HepG2 (cell line): ENCODE results near the gene RBM27. TPM values are rescaled to one million over a fixed set of nuclear protein-coding genes. Genes with fewer than 3 reads are reported as not detected.
A peak's percentile ranks its signal among the peaks of the same experiment; 100 is the strongest.

Experiments
- CREM ChIP-seq, 2 experiments: sonication (generic) in 1 of 2; formaldehyde crosslinking in 1 of 2; IDR thresholded peaks; 2 replicates each; pipeline versions ENCODE4 v1.4.0 to v1.6.1; 2016 to 2020; ENCODE audit warnings: antibody characterized with exemption in 1 of 2, mild to moderate bottlenecking in 1 of 2, missing genetic modification reagents in 1 of 2
- DNMT1 ChIP-seq: sonication (generic); formaldehyde crosslinking; IDR thresholded peaks from 2 replicates; pipeline ENCODE4 v1.5.1; 2020; ENCODE audit warnings: mild to moderate bottlenecking, missing genetic modification reagents
- FOXM1 ChIP-seq: sonication (generic); formaldehyde crosslinking; IDR thresholded peaks from 2 replicates; pipeline ENCODE4 v1.5.0; 2020; ENCODE audit warnings: missing genetic modification reagents
- MAX ChIP-seq: IDR thresholded peaks from 2 replicates; pipeline ENCODE4 v1.6.1; 2012; ENCODE audit warnings: inconsistent platforms
- MTA3 ChIP-seq: sonication (generic); formaldehyde crosslinking; IDR thresholded peaks from 2 replicates; pipeline ENCODE4 v1.4.0; 2020; ENCODE audit warnings: missing genetic modification reagents
- NFKBIZ ChIP-seq: IDR thresholded peaks from 2 replicates; pipeline ENCODE4 v1.6.1; 2018; ENCODE audit warnings: missing genetic modification reagents, missing compliant biosample characterization
- PRDM10 ChIP-seq: sonication (generic); formaldehyde crosslinking; IDR thresholded peaks from 2 replicates; pipeline ENCODE4 v1.4.0; 2020; ENCODE audit warnings: low read depth, missing genetic modification reagents
- RARG ChIP-seq: sonication (generic); formaldehyde crosslinking; IDR thresholded peaks from 2 replicates; pipeline ENCODE4 v1.4.0; 2020; ENCODE audit warnings: low read depth, mild to moderate bottlenecking, missing genetic modification reagents
- REST ChIP-seq, 2 experiments: IDR thresholded peaks; 2 replicates each; pipeline ENCODE4 v1.6.1; 2011 to 2012; ENCODE audit warnings: low read length in 2 of 2, borderline replicate concordance in 1 of 2, low read depth in 1 of 2, mild to moderate bottlenecking in 1 of 2, moderate library complexity in 1 of 2
- SATB2 ChIP-seq: sonication (generic); formaldehyde crosslinking; IDR thresholded peaks from 2 replicates; pipeline ENCODE4 v1.5.0; 2020; ENCODE audit warnings: missing genetic modification reagents
- SETDB1 ChIP-seq: sonication (generic); formaldehyde crosslinking; IDR thresholded peaks from 2 replicates; pipeline ENCODE4 v1.5.1; 2020; ENCODE audit warnings: missing genetic modification reagents, mild to moderate bottlenecking, borderline replicate concordance
- SOX6 ChIP-seq, 2 experiments: fragments of 450-650 bp in 1 of 2; sonication (generic) in 1 of 2; formaldehyde crosslinking in 1 of 2; IDR thresholded peaks; 2 replicates each; pipeline versions ENCODE4 v1.4.0 to v1.6.1; 2017 to 2020; ENCODE audit warnings: antibody characterized with exemption in 1 of 2, mild to moderate bottlenecking in 1 of 2, missing genetic modification reagents in 1 of 2
- ZBTB21 ChIP-seq: sonication (generic); formaldehyde crosslinking; IDR thresholded peaks from 2 replicates; pipeline ENCODE4 v1.4.0; 2020; ENCODE audit warnings: missing genetic modification reagents
- ZMAT3 ChIP-seq: sonication (generic); formaldehyde crosslinking; conservative IDR thresholded peaks from 2 replicates; pipeline ENCODE4 v1.7.0; 2021; ENCODE audit warnings: missing genetic modification reagents
- ZNF251 ChIP-seq: sonication (generic); formaldehyde crosslinking; IDR thresholded peaks from 2 replicates; pipeline ENCODE4 v1.9.0; 2021; ENCODE audit warnings: mild to moderate bottlenecking, missing genetic modification reagents
- ZNF256 ChIP-seq: sonication (generic); formaldehyde crosslinking; conservative IDR thresholded peaks from 2 replicates; pipeline ENCODE4 v1.4.0; 2020; ENCODE audit warnings: missing genetic modification reagents
- ZNF274 ChIP-seq: sonication (generic); formaldehyde crosslinking; IDR thresholded peaks from 2 replicates; pipeline ENCODE4 v1.5.1; 2020; ENCODE audit warnings: mild to moderate bottlenecking, missing genetic modification reagents
- ZNF546 ChIP-seq: sonication (generic); formaldehyde crosslinking; conservative IDR thresholded peaks from 2 replicates; pipeline ENCODE4 v1.8.1; 2023; ENCODE audit warnings: mild to moderate bottlenecking, missing genetic modification reagents
- ZNF660 ChIP-seq: sonication (generic); formaldehyde crosslinking; IDR thresholded peaks from 2 replicates; pipeline ENCODE4 v1.5.1; 2020; ENCODE audit warnings: mild to moderate bottlenecking, low read depth, missing genetic modification reagents, borderline replicate concordance
- ZNF7 ChIP-seq: IDR thresholded peaks from 2 replicates; pipeline ENCODE4 v1.6.1; 2016; ENCODE audit warnings: missing biosample characterization, missing genetic modification reagents
- ZNF780A ChIP-seq: sonication (generic); formaldehyde crosslinking; IDR thresholded peaks from 2 replicates; pipeline ENCODE4 v1.8.0; 2022; ENCODE audit warnings: mild to moderate bottlenecking, missing genetic modification reagents, moderate library complexity
- polyA plus RNA-seq, 8 experiments: library from polyadenylated mRNA; depleted of rRNA in 3 of 8; stranded (reverse) in 7 of 8; unstranded in 1 of 8; fragments of >200 nt; fragmentation: Illumina TruSeq in 4 of 8; extraction: Trizol in 4 of 8; gene quantifications; 2 replicates each; pipeline versions ENCODE4 v1.2.1 to v1.2.3, GENCODE V29; 2011 to 2016; ENCODE audit warnings: low read depth in 4 of 8, missing spikeins in 1 of 8, mixed read lengths in 1 of 8; ENCODE audit not compliant: insufficient read depth in 1 of 8
- total RNA-seq, 5 experiments: library from RNA; depleted of rRNA; stranded (reverse); fragments of >200 nt; fragmentation: Illumina TruSeq; extraction: Trizol; gene quantifications; 2 replicates each; pipeline ENCODE4 v1.2.3, GENCODE V29; 2016; ENCODE audit warnings: low read depth in 1 of 5

Gene RBM27
- total and polyA plus RNA-seq, 2 of the 13 experiments (the other 11 are each of a cell fraction or from before 2014, with no cell fraction given) = 12.9 to 23.4 TPM

GRCh38 chr5:146203011-146203871 lies at the start of gene RBM27 (continued):
- TF ChIP-seq REST (IDR thresholded peaks at IDR 0.05; ENCODE audit: borderline replicate concordance in 1 of 2, low read depth in 1 of 2, low read length in 2 of 2) (no peak; a peak in 1 of 4 replicates), NFKBIZ (no peak), ZNF251 (CRISPR knock-in tag) (no peak), ZNF660 (no peak), SATB2 (CRISPR knock-in tag) (no peak), MAX (peak; percentile 81), CREM (IDR thresholded peaks at IDR 0.05) (peak; percentile 77), CREM (CRISPR knock-in tag; IDR thresholded peaks at IDR 0.05) (0 out of 2 replicates have a peak, but pooled peaks have one; percentile 46), PRDM10 (peak; percentile 63; the same call in 1 of the 2 replicates), ZBTB21 (CRISPR knock-in tag) (no peak), SETDB1 (no peak), FOXM1 (CRISPR knock-in tag) (no peak), ZNF256 (no peak), DNMT1 (CRISPR knock-in tag) (no peak), SOX6 (IDR thresholded peaks at IDR 0.05) (no peak), SOX6 (CRISPR knock-in tag; IDR thresholded peaks at IDR 0.05) (peak; percentile 45; the same call in 1 of the 2 replicates), ZMAT3 (CRISPR knock-in tag) (peak; percentile 34; the same call in 1 of the 2 replicates), ZNF274 (CRISPR knock-in tag) (no peak), ZNF546 (CRISPR knock-in tag) (no peak), RARG (CRISPR knock-in tag) (no peak), MTA3 (CRISPR knock-in tag) (no peak), ZNF7 (no peak), ZNF780A (CRISPR knock-in tag) (no peak)
